Nephron progenitor cell (in vitro differentiated cells): ENCODE measurements around the gene ASB10.

Experiments
- DNase-seq: peaks from one replicate; pipeline ENCODE4 v3.0.0; 2021
- H3K27ac Mint-ChIP-seq: 2 replicates; pipeline ENCODE4 v1.8.0; 2021; ENCODE audit warnings: mild to moderate bottlenecking, moderate library complexity, mixed read lengths
- H3K27me3 Mint-ChIP-seq: 2 replicates; pipeline ENCODE4 v1.8.0; 2021; ENCODE audit warnings: mild to moderate bottlenecking, low read depth, mixed read lengths; ENCODE audit not compliant: poor library complexity
- H3K36me3 Mint-ChIP-seq: 2 replicates; pipeline ENCODE4 v1.8.0; 2021; ENCODE audit warnings: low read depth, mixed read lengths
- H3K4me1 Mint-ChIP-seq: 2 replicates; pipeline ENCODE4 v1.8.0; 2021; ENCODE audit warnings: mixed read lengths
- H3K4me3 Mint-ChIP-seq: 2 replicates; pipeline ENCODE4 v1.8.0; 2021; ENCODE audit warnings: mild to moderate bottlenecking, moderate library complexity, mixed read lengths
- H3K9me3 Mint-ChIP-seq: 2 replicates; pipeline ENCODE4 v1.8.0; 2021; ENCODE audit warnings: mild to moderate bottlenecking, moderate library complexity, mixed read lengths
- CTCF ChIP-seq: fragments of 200-600 bp; sonication (generic); IDR thresholded peaks from 2 replicates; pipeline ENCODE4 v1.5.0; 2021; ENCODE audit warnings: antibody characterized with exemption

ASB10 gene

GRCh38 chr7:151194188-151194587 lies 7.1 kb upstream of the ASB10 start:
- Mint-ChIP-seq H3K36me3 (no peaks in the 10 kb centered on the region), H3K4me1 (peaks cover 3% of the 10 kb centered on the region), H3K4me3 (no peak overlapping the region), H3K27ac (no peak overlapping the region), H3K9me3 (no peaks in the 10 kb centered on the region), H3K27me3 (peaks cover 27% of the 10 kb centered on the region)
- TF ChIP-seq CTCF: no peak
- no peak for DNase-seq

- H3K36me3 Mint-ChIP-seq: no peaks in the 10 kb centered on the region
- no peaks in the 10 kb centered on the region for H3K9me3 Mint-ChIP-seq
- DNase-seq: no peak
- no peak overlapping the region for H3K27ac Mint-ChIP-seq
- no peak overlapping the region for H3K4me3 Mint-ChIP-seq
- H3K4me1 Mint-ChIP-seq: peaks cover 5% of the 10 kb centered on the region
- no peak for TF ChIP-seq CTCF
- H3K27me3 Mint-ChIP-seq: peaks cover 35% of the 10 kb centered on the region
These were observed 6.3 kb upstream of the ASB10 start for GRCh38 chr7:151193203-151193978.

GRCh38 chr7:151192002-151192539 lies 5.0 kb upstream of the ASB10 start:
- no peak overlapping the region for H3K4me3 Mint-ChIP-seq
- no peak for TF ChIP-seq CTCF
- no peaks in the 10 kb centered on the region for H3K9me3 Mint-ChIP-seq
- H3K4me1 Mint-ChIP-seq: peaks cover 12% of the 10 kb centered on the region
- H3K27me3 Mint-ChIP-seq: peaks cover 39% of the 10 kb centered on the region
- no peak for DNase-seq
- no peak overlapping the region for H3K27ac Mint-ChIP-seq
- no peaks in the 10 kb centered on the region for H3K36me3 Mint-ChIP-seq

GRCh38 chr7:151191544-151191943 lies 4.5 kb upstream of the ASB10 start:
- DNase-seq: no peak
- TF ChIP-seq CTCF: no peak
- Mint-ChIP-seq H3K9me3 (no peaks in the 10 kb centered on the region), H3K4me1 (peaks cover 17% of the 10 kb centered on the region), H3K27me3 (peaks cover 39% of the 10 kb centered on the region), H3K36me3 (no peaks in the 10 kb centered on the region), H3K4me3 (no peak overlapping the region), H3K27ac (no peak overlapping the region)

- DNase-seq: no peak
- Mint-ChIP-seq H3K27me3 (peaks cover 43% of the 10 kb centered on the region), H3K36me3 (no peaks in the 10 kb centered on the region), H3K27ac (no peak overlapping the region), H3K4me3 (no peak overlapping the region), H3K4me1 (peaks cover 19% of the 10 kb centered on the region), H3K9me3 (no peaks in the 10 kb centered on the region)
- TF ChIP-seq CTCF: no peak
These were observed 2.0 kb upstream of the ASB10 start for GRCh38 chr7:151189038-151189437.

- H3K4me1 Mint-ChIP-seq: peaks cover 19% of the 10 kb centered on the region
- H3K27me3 Mint-ChIP-seq: peaks cover 46% of the 10 kb centered on the region
- no peak overlapping the region for H3K27ac Mint-ChIP-seq
- no peak overlapping the region for H3K4me3 Mint-ChIP-seq
- H3K9me3 Mint-ChIP-seq: no peaks in the 10 kb centered on the region
- no peak for DNase-seq
- TF ChIP-seq CTCF: no peak
- no peaks in the 10 kb centered on the region for H3K36me3 Mint-ChIP-seq
These were observed 1.1 kb upstream of the ASB10 start for GRCh38 chr7:151188252-151188542.
